D721Med (cell line): ENCODE results near the gene FGGY.
"Not testable (repeated sequence)": the region's sequence is repeated elsewhere in the genome, so short reads cannot be mapped to it uniquely, and the experiment has no call there.

Experiments
- DNase-seq: peaks from one replicate; pipeline ENCODE4 v3.0.0; 2011; ENCODE audit warnings: low spot score; ENCODE audit not compliant: insufficient read length
- FAIRE-seq: peaks from 2 replicates; lab custom pipeline; 2011; peaks lifted over from hg19 to GRCh38; lab: Jason Lieb, UNC
- TF ChIP-seq, protein P1 (sequence below): IDR thresholded peaks from 2 replicates; pipeline ENCODE4 v1.5.1; 2012; ENCODE audit warnings: mild to moderate bottlenecking, control low read depth; ENCODE audit not compliant: insufficient read depth; ENCODE audit errors: missing control alignments

The FGGY gene

DNA sequence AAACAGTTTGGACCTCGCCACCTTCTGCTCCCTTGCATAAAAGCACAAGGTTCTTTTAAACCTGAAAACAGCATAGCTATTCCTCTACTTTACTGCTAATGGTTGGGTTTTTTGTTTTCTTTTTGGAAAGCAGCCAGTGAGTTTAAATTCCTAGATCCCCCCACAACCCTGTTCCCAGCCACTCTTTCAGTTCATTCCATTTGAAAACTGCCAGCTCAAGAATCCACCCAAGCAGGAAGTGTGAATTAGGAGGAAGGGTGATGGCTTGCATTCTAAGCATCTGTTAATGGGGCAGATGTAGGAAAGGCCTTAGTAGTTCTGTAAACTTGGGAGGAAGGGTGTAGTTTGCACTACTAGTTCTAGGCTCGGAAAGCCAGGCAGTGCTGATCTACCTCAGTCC, 344.9 kb downstream of the FGGY start:
- FAIRE-seq (no peak), DNase-seq (no peak)
- TF ChIP-seq, protein P1, sequence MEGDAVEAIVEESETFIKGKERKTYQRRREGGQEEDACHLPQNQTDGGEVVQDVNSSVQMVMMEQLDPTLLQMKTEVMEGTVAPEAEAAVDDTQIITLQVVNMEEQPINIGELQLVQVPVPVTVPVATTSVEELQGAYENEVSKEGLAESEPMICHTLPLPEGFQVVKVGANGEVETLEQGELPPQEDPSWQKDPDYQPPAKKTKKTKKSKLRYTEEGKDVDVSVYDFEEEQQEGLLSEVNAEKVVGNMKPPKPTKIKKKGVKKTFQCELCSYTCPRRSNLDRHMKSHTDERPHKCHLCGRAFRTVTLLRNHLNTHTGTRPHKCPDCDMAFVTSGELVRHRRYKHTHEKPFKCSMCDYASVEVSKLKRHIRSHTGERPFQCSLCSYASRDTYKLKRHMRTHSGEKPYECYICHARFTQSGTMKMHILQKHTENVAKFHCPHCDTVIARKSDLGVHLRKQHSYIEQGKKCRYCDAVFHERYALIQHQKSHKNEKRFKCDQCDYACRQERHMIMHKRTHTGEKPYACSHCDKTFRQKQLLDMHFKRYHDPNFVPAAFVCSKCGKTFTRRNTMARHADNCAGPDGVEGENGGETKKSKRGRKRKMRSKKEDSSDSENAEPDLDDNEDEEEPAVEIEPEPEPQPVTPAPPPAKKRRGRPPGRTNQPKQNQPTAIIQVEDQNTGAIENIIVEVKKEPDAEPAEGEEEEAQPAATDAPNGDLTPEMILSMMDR = no peak

DNA sequence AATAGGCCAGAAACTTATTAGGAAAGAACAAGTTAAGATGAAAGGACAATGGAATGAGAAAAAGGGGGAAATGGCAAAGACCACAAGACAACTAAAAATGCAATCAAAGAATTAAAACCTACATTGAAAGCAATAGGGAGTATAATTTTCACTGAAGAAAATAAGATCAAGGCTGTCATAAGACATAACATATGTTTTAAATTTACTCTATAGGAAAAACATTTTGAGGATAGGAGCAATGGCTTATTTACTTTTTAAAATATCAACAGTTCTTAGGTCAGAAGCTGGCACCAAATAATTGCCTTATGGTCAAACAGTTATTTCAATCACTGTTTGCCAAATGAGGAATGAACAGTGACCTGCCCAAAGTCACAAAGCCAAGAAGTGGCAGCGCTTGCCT, 346.6 kb downstream of the FGGY start:
- FAIRE-seq = no peak
- no peak for DNase-seq

DNA sequence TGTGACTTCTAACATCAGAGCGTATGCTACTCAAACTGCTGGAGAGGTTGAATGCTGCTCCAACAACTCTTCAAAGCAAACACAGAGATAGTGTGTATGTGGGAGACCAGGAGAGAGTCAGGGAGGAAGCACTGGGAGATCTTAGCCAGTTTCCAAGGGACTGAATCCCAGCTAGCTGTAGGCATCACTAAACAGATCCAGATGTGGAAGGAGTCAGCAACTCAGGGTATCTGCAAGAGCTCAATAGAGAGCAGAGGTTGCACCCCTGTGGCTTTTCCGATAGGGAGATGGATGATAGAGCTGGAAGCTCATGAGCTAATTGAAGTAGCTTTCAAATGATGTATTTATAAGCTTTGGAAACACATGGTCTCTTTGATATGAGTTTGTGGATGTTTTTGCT, 349.0 kb downstream of the FGGY start:
- FAIRE-seq (no peak), DNase-seq (no peak)

More for the DNA sequence above, 346.6 kb downstream of the FGGY start:
- TF ChIP-seq, protein P1 = no peak

DNA sequence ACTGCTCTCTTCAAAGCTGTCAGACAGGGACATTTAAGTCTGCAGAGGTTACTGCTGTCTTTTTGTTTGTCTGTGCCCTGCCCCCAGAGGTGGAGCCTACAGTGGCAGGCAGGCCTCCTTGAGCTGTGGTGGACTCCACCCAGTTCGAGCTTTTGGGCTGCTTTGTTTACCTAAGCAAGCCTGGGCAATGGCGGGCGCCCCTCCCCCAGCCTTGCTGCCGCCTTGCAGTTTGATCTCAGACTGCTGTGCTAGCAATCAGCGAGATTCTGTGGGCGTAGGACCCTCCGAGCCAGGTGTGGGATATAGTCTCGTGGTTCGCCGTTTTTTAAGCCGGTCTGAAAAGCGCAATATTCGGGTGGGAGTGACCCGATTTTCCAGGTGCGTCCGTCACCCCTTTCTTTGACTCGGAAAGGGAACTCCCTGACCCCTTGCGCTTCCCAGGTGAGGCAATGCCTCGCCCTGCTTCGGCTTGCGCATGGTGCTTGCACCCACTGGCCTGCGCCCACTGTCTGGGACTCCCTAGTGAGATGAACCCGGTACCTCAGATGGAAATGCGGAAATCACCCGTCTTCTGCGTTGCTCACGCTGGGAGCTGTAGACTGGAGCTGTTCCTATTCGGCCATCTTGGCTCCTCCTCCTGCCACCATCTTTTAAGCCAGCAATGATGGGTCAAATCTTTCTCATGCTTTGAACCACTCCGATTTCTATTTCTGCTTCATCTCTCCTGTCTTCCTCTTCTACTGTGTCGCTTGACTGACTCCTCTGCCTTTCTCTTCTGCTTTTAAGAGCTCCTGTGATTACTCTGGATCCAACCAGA, 356.5 kb downstream of the FGGY start:
- not testable (repeated sequence) for DNase-seq, FAIRE-seq

More for the DNA sequence above, 349.0 kb downstream of the FGGY start:
- TF ChIP-seq, protein P1 = no peak

DNA sequence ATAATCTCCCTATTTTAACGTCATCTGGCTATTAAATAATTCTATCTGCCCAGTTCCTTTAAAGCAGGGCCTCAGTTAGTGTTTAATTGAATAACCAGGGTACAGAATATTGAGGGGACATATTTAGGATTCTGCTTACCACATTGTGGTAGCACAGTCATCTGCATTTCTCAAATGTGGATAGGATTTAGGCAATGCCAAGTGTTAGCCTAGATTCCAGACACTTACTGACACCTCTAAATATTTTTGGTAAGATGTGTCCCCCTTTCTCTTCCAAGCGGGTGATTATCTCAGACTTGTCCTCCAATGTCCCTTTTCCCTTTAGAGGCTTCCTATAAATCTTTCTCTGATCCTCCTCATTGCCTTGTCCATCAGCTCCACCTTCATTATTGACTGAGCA, 357.1 kb downstream of the FGGY start:
- no peak for FAIRE-seq
- no peak for DNase-seq
- TF ChIP-seq, protein P1 = no peak

DNA sequence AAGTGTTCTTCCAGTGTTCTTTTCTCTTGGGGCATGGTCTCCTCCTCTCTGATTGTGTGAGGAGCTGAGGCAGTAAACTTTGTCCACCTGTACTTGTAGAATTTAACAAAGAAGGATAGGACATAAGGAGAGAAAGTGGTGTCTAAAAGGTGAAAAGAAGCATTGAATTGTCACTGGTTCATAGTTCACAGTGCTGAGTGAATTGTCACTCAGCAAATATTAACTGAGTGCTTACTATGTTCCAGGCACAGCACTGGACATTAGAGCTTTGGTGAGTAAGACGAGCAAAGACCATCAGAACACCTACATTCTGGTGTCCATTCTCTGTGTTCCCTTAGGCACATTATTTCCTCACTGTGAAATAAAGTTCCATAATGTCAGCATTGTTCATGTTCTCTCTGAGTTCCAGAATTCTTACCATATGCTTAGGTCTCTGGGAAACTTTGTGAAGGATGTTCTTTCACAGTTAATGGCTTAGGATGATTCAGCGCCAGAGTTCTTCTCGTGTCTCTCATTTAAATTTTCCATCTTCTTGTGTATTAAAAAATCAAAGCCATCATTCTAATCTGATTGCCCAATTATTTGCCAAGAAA, 361.1 kb downstream of the FGGY start:
- TF ChIP-seq, protein P1 = no peak
- FAIRE-seq (no peak), DNase-seq (no peak)

DNA sequence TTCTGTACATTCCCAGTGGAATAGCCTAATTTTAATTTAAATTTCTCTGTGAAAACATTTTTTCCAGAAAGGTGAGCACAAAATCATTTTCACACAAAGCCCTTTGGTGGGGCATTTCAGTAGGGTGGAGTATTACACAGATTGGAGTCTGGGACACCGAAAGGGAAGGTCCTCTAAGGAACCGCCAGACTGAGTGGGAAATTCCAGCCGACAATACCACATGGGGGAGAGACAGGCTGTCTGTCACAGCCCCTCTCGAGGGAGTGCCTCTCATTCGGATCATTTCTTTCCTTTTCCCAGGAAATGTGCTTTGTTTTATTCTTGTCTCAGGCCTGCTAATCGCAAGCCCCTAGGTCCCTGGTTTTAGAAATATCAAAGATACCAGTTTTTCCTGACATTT, 367.3 kb downstream of the FGGY start:
- TF ChIP-seq, protein P1 = no peak
- DNase-seq (no peak), FAIRE-seq (no peak)
